HG02885 (cell line): ENCODE measurements around the gene ASAP2.
"Not testable (repeated sequence)": the region's sequence is repeated elsewhere in the genome, so short reads cannot be mapped to it uniquely, and the experiment has no call there.

Experiments
- ATAC-seq: cut with Tn5 transposase; IDR thresholded peaks from one replicate; pipeline ENCODE4 v1.9.1; 2021; ENCODE audit warnings: mild to moderate bottlenecking; ENCODE audit not compliant: unreplicated experiment, poor library complexity

Gene ASAP2

GRCh38 chr2:9210030-9210429 lies 3.4 kb downstream of the ASAP2 start:
- no peak for ATAC-seq

GRCh38 chr2:9211496-9211895 lies 4.9 kb downstream of the ASAP2 start:
- no peak for ATAC-seq

GRCh38 chr2:9212010-9212635 lies 5.5 kb downstream of the ASAP2 start:
- ATAC-seq, result no peak

GRCh38 chr2:9212661-9213411 lies 6.2 kb downstream of the ASAP2 start:
- no peak for ATAC-seq

GRCh38 chr2:9213477-9214051 lies 7.0 kb downstream of the ASAP2 start:
- ATAC-seq, result no peak

GRCh38 chr2:9214873-9215272 lies 8.3 kb downstream of the ASAP2 start:
- ATAC-seq, result no peak

GRCh38 chr2:9215680-9216079 lies 9.1 kb downstream of the ASAP2 start:
- no peak for ATAC-seq

- ATAC-seq, result not testable (repeated sequence)
These were observed 9.5 kb downstream of the ASAP2 start for GRCh38 chr2:9216143-9216542.

GRCh38 chr2:9217838-9218770 lies 11.5 kb downstream of the ASAP2 start:
- ATAC-seq, result no peak

- ATAC-seq, result no peak
These were observed 12.4 kb downstream of the ASAP2 start for GRCh38 chr2:9219027-9219445.

- no peak for ATAC-seq
These were observed 13.6 kb downstream of the ASAP2 start for GRCh38 chr2:9220201-9220600.

- no peak for ATAC-seq
These were observed 14.6 kb downstream of the ASAP2 start for GRCh38 chr2:9221223-9221622.

GRCh38 chr2:9222239-9222892 lies 15.8 kb downstream of the ASAP2 start:
- no peak for ATAC-seq

- no peak for ATAC-seq
These were observed 16.3 kb downstream of the ASAP2 start for GRCh38 chr2:9222893-9223287.

GRCh38 chr2:9225806-9226205 lies 19.2 kb downstream of the ASAP2 start:
- ATAC-seq, result no peak

- no peak for ATAC-seq
These were observed 20.1 kb downstream of the ASAP2 start for GRCh38 chr2:9226458-9227380.

- no peak for ATAC-seq
These were observed 21.6 kb downstream of the ASAP2 start for GRCh38 chr2:9228088-9228751.

- ATAC-seq, result no peak
These were observed 22.3 kb downstream of the ASAP2 start for GRCh38 chr2:9228781-9229469.
